HEK293 (cell line): Measurements from ENCODE around the gene ZNF358.

ENCODE experiments used
- CTCF ChIA-PET: fragments of 350-600 bp; formaldehyde crosslinking; extraction: SDS; loops from one replicate; lab custom pipeline; 2021; ENCODE audit warnings: antibody characterized with exemption; lab: Yijun Ruan, JAX
- POLR2A ChIA-PET: fragments of 300-600 bp; formaldehyde crosslinking; extraction: SDS; loops from one replicate; lab custom pipeline; 2020; ENCODE audit warnings: antibody characterized with exemption, inconsistent platforms; lab: Yijun Ruan, JAX
- H3K27ac ChIP-seq: fragments of 200-500 bp; sonication (Bioruptor generic); 2 replicates; pipeline ENCODE4 v1.5.1; 2014; ENCODE audit warnings: low read depth, low read length, control low read depth, inconsistent platforms; ENCODE audit errors: extremely low read depth
- H3K36me3 ChIP-seq, 2 experiments: fragments of 200-500 bp in 1 of 2; sonication (Bioruptor generic) in 1 of 2; 1 replicate in 1 of 2; 2 replicates in 1 of 2; pipeline ENCODE4 v1.5.1; 2014 to 2017; ENCODE audit warnings: inconsistent platforms in 2 of 2, low read length in 2 of 2; ENCODE audit not compliant: control insufficient read depth in 2 of 2, insufficient read depth in 1 of 2
- H3K4me1 ChIP-seq: fragments of 200-500 bp; sonication (Bioruptor generic); 2 replicates; pipeline ENCODE4 v1.5.1; 2014; ENCODE audit warnings: mild to moderate bottlenecking, low read length, inconsistent platforms; ENCODE audit not compliant: control insufficient read depth, insufficient read depth
- H3K4me3 ChIP-seq: 2 replicates; pipeline ENCODE4 v1.5.1; 2011; ENCODE audit warnings: low read depth, mild to moderate bottlenecking, control low read depth, low read length, moderate library complexity
- H3K9me3 ChIP-seq: fragments of 200-500 bp; sonication (Bioruptor generic); 2 replicates; pipeline ENCODE4 v1.5.1; 2014; ENCODE audit warnings: low read depth, low read length, inconsistent platforms; ENCODE audit not compliant: control insufficient read depth, insufficient read depth
- EGR2 ChIP-seq: fragments of 450-650 bp; formaldehyde crosslinking; IDR thresholded peaks from 2 replicates; pipeline ENCODE4 v1.5.1; 2016; ENCODE audit warnings: low read depth, missing biosample characterization, missing genetic modification characterization
- GLI2 ChIP-seq: fragments of 450-650 bp; formaldehyde crosslinking; IDR thresholded peaks from 2 replicates; pipeline ENCODE4; 2017; ENCODE audit warnings: missing biosample characterization, missing genetic modification characterization, low read depth, borderline replicate concordance
- HOXD13 ChIP-seq: sonication (generic); formaldehyde crosslinking; IDR thresholded peaks from 2 replicates; pipeline ENCODE4 v1.8.0; 2022; ENCODE audit warnings: missing genetic modification reagents, borderline replicate concordance
- IKZF3 ChIP-seq: fragments of 450-650 bp; IDR thresholded peaks from 2 replicates; pipeline ENCODE4 v1.5.0; 2018; ENCODE audit warnings: missing biosample characterization, mild to moderate bottlenecking, missing genetic modification characterization, moderate library complexity
- KLF1 ChIP-seq: fragments of 450-650 bp; formaldehyde crosslinking; IDR thresholded peaks from 2 replicates; pipeline ENCODE4 v1.5.1; 2016; ENCODE audit warnings: missing biosample characterization, missing genetic modification characterization
- KLF10 ChIP-seq: fragments of 450-650 bp; IDR thresholded peaks from 2 replicates; pipeline ENCODE4 v1.5.1; 2018; ENCODE audit warnings: missing biosample characterization, mild to moderate bottlenecking, missing genetic modification characterization
- OVOL3 ChIP-seq: fragments of 450-650 bp; formaldehyde crosslinking; IDR thresholded peaks from 2 replicates; pipeline ENCODE4 v1.5.1; 2016; ENCODE audit warnings: missing biosample characterization, missing genetic modification characterization
- SCRT1 ChIP-seq: fragments of 450-650 bp; formaldehyde crosslinking; IDR thresholded peaks from 2 replicates; pipeline ENCODE4 v1.5.1; 2016; ENCODE audit warnings: missing biosample characterization, missing genetic modification characterization, borderline replicate concordance
- SP2 ChIP-seq: fragments of 450-650 bp; formaldehyde crosslinking; IDR thresholded peaks from 2 replicates; pipeline ENCODE4 v1.5.1; 2016; ENCODE audit warnings: missing biosample characterization, missing genetic modification characterization
- TCF7L2 ChIP-seq: IDR thresholded peaks from 2 replicates; pipeline ENCODE4 v1.6.1; 2011; ENCODE audit warnings: low read depth, mild to moderate bottlenecking, inconsistent platforms, low read length, moderate library complexity, borderline replicate concordance
- TRIM28 ChIP-seq: IDR thresholded peaks from 2 replicates; pipeline ENCODE4 v1.6.1; 2011; ENCODE audit warnings: low read length, control low read depth, borderline replicate concordance
- WT1 ChIP-seq: fragments of 450-650 bp; formaldehyde crosslinking; IDR thresholded peaks from 2 replicates; pipeline ENCODE4 v1.5.1; 2016; ENCODE audit warnings: missing biosample characterization, missing genetic modification characterization
- ZBTB48 ChIP-seq: fragments of 450-650 bp; formaldehyde crosslinking; IDR thresholded peaks from 2 replicates; pipeline ENCODE4 v1.5.1; 2016; ENCODE audit warnings: missing biosample characterization, missing genetic modification characterization
- ZNF10 ChIP-seq: fragments of 450-650 bp; formaldehyde crosslinking; IDR thresholded peaks from 2 replicates; pipeline ENCODE4 v1.5.1; 2017; ENCODE audit warnings: missing biosample characterization, missing genetic modification characterization
- ZNF155 ChIP-seq: fragments of 450-650 bp; formaldehyde crosslinking; IDR thresholded peaks from 2 replicates; pipeline ENCODE4 v1.5.1; 2016; ENCODE audit warnings: missing biosample characterization, missing genetic modification characterization
- ZNF157 ChIP-seq: fragments of 450-650 bp; formaldehyde crosslinking; IDR thresholded peaks from 2 replicates; pipeline ENCODE4 v1.5.1; 2016; ENCODE audit warnings: missing biosample characterization, missing genetic modification characterization
- ZNF23 ChIP-seq: fragments of 450-650 bp; formaldehyde crosslinking; IDR thresholded peaks from 2 replicates; pipeline ENCODE4 v1.5.1; 2016; ENCODE audit warnings: missing biosample characterization, missing genetic modification characterization, borderline replicate concordance
- ZNF248 ChIP-seq: fragments of 450-650 bp; formaldehyde crosslinking; IDR thresholded peaks from 2 replicates; pipeline ENCODE4 v1.5.1; 2017; ENCODE audit warnings: missing biosample characterization, missing genetic modification characterization
- ZNF266 ChIP-seq: fragments of 450-650 bp; formaldehyde crosslinking; IDR thresholded peaks from 2 replicates; pipeline ENCODE4 v1.5.1; 2016; ENCODE audit warnings: missing biosample characterization, missing genetic modification characterization, low read depth
- ZNF366 ChIP-seq: fragments of 450-650 bp; formaldehyde crosslinking; conservative IDR thresholded peaks from 2 replicates; pipeline ENCODE4 v1.5.1; 2016; ENCODE audit warnings: missing biosample characterization, missing genetic modification characterization
- ZNF473 ChIP-seq: fragments of 450-650 bp; formaldehyde crosslinking; IDR thresholded peaks from 2 replicates; pipeline ENCODE4 v1.5.1; 2017; ENCODE audit warnings: missing biosample characterization, missing genetic modification characterization
- ZNF555 ChIP-seq: fragments of 450-650 bp; formaldehyde crosslinking; conservative IDR thresholded peaks from 2 replicates; pipeline ENCODE4 v1.5.1; 2017; ENCODE audit warnings: missing biosample characterization, mild to moderate bottlenecking, missing genetic modification characterization, inconsistent platforms
- ZNF558 ChIP-seq: fragments of 450-650 bp; formaldehyde crosslinking; IDR thresholded peaks from 2 replicates; pipeline ENCODE4 v1.5.1; 2016; ENCODE audit warnings: missing biosample characterization, missing genetic modification characterization
- ZNF585B ChIP-seq: fragments of 450-650 bp; formaldehyde crosslinking; IDR thresholded peaks from 2 replicates; pipeline ENCODE4 v1.5.1; 2016; ENCODE audit warnings: missing biosample characterization, missing genetic modification characterization
- ZNF776 ChIP-seq: fragments of 450-650 bp; formaldehyde crosslinking; IDR thresholded peaks from 2 replicates; pipeline ENCODE4 v1.5.0; 2017; ENCODE audit warnings: missing biosample characterization, missing genetic modification characterization, borderline replicate concordance
- ZNF791 ChIP-seq: fragments of 450-650 bp; formaldehyde crosslinking; IDR thresholded peaks from 2 replicates; pipeline ENCODE4 v1.5.1; 2016; ENCODE audit warnings: missing biosample characterization, missing genetic modification characterization
- TF ChIP-seq, protein P1 (sequence below): fragments of 450-650 bp; formaldehyde crosslinking; IDR thresholded peaks from 2 replicates; pipeline ENCODE4 v1.5.1; 2017; ENCODE audit warnings: missing biosample characterization, missing genetic modification characterization
- TF ChIP-seq, protein P2 (sequence below): fragments of 450-650 bp; formaldehyde crosslinking; IDR thresholded peaks from 2 replicates; pipeline ENCODE4 v1.5.1; 2016; ENCODE audit warnings: missing biosample characterization, missing genetic modification characterization
- TF ChIP-seq, protein P3 (sequence below): fragments of 450-650 bp; formaldehyde crosslinking; IDR thresholded peaks from 2 replicates; pipeline ENCODE4; 2016; ENCODE audit warnings: missing biosample characterization, missing genetic modification characterization
- TF ChIP-seq, protein P4 (sequence below): fragments of 450-650 bp; formaldehyde crosslinking; IDR thresholded peaks from 2 replicates; pipeline ENCODE4 v1.5.1; 2016; ENCODE audit warnings: missing biosample characterization, missing genetic modification characterization

ZNF358 gene

DNA sequence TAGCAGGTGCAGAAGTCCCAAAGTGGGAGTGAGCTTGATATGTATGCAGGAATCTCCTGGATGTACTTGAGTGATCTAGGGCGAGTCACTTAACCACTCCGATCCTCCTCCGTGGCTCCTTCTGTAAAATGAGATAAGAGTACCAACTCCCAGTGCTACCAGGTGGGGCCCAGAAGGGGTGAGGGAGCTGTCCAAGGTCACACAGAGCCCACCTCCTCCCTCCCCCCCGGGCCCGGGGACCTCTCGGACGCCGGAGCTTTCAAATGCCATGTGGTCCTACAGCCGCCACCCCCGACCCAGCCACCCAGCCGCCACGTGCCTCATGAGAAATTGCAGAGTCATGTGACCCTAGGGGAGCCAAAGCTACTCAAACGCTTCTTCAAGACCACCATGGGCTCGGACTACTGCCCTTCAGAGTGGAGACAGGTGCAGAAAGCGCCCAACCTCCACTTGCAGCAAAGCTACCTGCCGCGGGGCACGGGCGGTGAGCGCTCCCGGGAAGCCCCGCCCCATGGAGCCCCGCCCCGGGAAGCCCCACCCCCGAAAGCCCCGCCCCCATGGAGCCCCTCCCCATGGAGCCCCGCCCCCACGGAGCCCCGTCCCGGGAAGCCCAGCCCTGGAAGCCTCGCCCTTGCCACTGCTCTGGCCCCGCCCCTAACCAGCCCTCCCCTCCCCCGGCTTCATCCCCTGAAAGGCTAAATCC, 10.1 kb upstream of the ZNF358 start:
- no peaks in the 10 kb centered on the region for H3K9me3 ChIP-seq
- POLR2A ChIA-PET, result interaction anchor here (0.9 to 2.4 kb wide), 5 partner anchors 10 to 437 kb away, joined by 3 to 12 read pairs (median 4); partner anchors contain the start of genes MCOLN1, ZNF358 and ZNF557
- H3K4me3 ChIP-seq, result peak overlapping the region; percentile 20
- H3K27ac ChIP-seq, result no peak overlapping the region; the same call in 1 of the 2 replicates
- CTCF ChIA-PET, result interaction anchor here (0.6 to 2.4 kb wide), 3 partner anchors 9 to 172 kb away, joined by 3 to 14 read pairs (median 4); a partner anchor contains a TSS
- H3K4me1 ChIP-seq, result peaks cover 4% of the 10 kb centered on the region; the same call in 1 of the 2 replicates
- no peaks in the 10 kb centered on the region for H3K36me3 ChIP-seq
- TF ChIP-seq KLF10, result 0 out of 2 replicates have a peak, but pooled peaks have one; percentile 41
- no peak for TF ChIP-seq ZNF585B (tag by site-specific recombination)
- no peak for TF ChIP-seq EGR2 (tag by site-specific recombination)
- TF ChIP-seq, protein P1, sequence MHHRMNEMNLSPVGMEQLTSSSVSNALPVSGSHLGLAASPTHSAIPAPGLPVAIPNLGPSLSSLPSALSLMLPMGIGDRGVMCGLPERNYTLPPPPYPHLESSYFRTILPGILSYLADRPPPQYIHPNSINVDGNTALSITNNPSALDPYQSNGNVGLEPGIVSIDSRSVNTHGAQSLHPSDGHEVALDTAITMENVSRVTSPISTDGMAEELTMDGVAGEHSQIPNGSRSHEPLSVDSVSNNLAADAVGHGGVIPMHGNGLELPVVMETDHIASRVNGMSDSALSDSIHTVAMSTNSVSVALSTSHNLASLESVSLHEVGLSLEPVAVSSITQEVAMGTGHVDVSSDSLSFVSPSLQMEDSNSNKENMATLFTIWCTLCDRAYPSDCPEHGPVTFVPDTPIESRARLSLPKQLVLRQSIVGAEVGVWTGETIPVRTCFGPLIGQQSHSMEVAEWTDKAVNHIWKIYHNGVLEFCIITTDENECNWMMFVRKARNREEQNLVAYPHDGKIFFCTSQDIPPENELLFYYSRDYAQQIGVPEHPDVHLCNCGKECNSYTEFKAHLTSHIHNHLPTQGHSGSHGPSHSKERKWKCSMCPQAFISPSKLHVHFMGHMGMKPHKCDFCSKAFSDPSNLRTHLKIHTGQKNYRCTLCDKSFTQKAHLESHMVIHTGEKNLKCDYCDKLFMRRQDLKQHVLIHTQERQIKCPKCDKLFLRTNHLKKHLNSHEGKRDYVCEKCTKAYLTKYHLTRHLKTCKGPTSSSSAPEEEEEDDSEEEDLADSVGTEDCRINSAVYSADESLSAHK (tag by site-specific recombination), result no peak
- TF ChIP-seq ZNF776 (tag by site-specific recombination), result no peak
- peak; percentile 19; the same call in 1 of the 2 replicates for TF ChIP-seq KLF1 (tag by site-specific recombination)
- no peak for TF ChIP-seq GLI2 (tag by site-specific recombination)
- no peak for TF ChIP-seq SCRT1 (tag by site-specific recombination)
- TF ChIP-seq ZNF157, result no peak
- TF ChIP-seq, protein P2, sequence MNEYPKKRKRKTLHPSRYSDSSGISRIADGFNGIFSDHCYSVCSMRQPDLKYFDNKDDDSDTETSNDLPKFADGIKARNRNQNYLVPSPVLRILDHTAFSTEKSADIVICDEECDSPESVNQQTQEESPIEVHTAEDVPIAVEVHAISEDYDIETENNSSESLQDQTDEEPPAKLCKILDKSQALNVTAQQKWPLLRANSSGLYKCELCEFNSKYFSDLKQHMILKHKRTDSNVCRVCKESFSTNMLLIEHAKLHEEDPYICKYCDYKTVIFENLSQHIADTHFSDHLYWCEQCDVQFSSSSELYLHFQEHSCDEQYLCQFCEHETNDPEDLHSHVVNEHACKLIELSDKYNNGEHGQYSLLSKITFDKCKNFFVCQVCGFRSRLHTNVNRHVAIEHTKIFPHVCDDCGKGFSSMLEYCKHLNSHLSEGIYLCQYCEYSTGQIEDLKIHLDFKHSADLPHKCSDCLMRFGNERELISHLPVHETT (tag by site-specific recombination), result no peak
- TF ChIP-seq ZNF555 (tag by site-specific recombination), result no peak
- TF ChIP-seq ZNF155, result no peak
- no peak for TF ChIP-seq ZNF23 (tag by site-specific recombination)
- TF ChIP-seq ZBTB48 (tag by site-specific recombination), result no peak
- TF ChIP-seq, protein P3, sequence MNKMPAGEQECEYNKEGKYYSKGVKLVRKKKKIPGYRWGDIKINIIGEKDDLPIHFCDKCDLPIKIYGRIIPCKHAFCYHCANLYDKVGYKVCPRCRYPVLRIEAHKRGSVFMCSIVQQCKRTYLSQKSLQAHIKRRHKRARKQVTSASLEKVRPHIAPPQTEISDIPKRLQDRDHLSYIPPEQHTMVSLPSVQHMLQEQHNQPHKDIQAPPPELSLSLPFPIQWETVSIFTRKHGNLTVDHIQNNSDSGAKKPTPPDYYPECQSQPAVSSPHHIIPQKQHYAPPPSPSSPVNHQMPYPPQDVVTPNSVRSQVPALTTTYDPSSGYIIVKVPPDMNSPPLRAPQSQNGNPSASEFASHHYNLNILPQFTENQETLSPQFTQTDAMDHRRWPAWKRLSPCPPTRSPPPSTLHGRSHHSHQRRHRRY (tag by site-specific recombination), result no peak
- TF ChIP-seq ZNF558, result no peak
- TF ChIP-seq HOXD13 (CRISPR knock-in tag), result no peak
- TF ChIP-seq TRIM28, result no peak
- TF ChIP-seq SP2 (tag by site-specific recombination), result no peak
- TF ChIP-seq, protein P4, sequence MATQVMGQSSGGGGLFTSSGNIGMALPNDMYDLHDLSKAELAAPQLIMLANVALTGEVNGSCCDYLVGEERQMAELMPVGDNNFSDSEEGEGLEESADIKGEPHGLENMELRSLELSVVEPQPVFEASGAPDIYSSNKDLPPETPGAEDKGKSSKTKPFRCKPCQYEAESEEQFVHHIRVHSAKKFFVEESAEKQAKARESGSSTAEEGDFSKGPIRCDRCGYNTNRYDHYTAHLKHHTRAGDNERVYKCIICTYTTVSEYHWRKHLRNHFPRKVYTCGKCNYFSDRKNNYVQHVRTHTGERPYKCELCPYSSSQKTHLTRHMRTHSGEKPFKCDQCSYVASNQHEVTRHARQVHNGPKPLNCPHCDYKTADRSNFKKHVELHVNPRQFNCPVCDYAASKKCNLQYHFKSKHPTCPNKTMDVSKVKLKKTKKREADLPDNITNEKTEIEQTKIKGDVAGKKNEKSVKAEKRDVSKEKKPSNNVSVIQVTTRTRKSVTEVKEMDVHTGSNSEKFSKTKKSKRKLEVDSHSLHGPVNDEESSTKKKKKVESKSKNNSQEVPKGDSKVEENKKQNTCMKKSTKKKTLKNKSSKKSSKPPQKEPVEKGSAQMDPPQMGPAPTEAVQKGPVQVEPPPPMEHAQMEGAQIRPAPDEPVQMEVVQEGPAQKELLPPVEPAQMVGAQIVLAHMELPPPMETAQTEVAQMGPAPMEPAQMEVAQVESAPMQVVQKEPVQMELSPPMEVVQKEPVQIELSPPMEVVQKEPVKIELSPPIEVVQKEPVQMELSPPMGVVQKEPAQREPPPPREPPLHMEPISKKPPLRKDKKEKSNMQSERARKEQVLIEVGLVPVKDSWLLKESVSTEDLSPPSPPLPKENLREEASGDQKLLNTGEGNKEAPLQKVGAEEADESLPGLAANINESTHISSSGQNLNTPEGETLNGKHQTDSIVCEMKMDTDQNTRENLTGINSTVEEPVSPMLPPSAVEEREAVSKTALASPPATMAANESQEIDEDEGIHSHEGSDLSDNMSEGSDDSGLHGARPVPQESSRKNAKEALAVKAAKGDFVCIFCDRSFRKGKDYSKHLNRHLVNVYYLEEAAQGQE, result peak; percentile 96
- no peak for TF ChIP-seq ZNF248 (tag by site-specific recombination)
- no peak for TF ChIP-seq IKZF3
- TF ChIP-seq TCF7L2, result no peak
- no peak for TF ChIP-seq ZNF10 (tag by site-specific recombination)
- no peak for TF ChIP-seq ZNF366 (tag by site-specific recombination)
- TF ChIP-seq OVOL3 (tag by site-specific recombination), result no peak
- TF ChIP-seq ZNF473 (tag by site-specific recombination), result no peak
- TF ChIP-seq WT1 (tag by site-specific recombination), result no peak
- TF ChIP-seq ZNF266 (tag by site-specific recombination), result no peak
- TF ChIP-seq ZNF791 (tag by site-specific recombination), result no peak
